Liver (tissue), 3 donors: ENCODE data around the gene CCDC178.

ENCODE experiments used
- ATF3 ChIP-seq: IDR thresholded peaks from 2 replicates; pipeline ENCODE4 v1.6.1; 2016; ENCODE audit warnings: antibody characterized with exemption
- CTCF ChIP-seq: fragments of 150-350 bp; IDR thresholded peaks from 2 replicates; pipeline ENCODE4 v1.5.1; 2017; ENCODE audit warnings: improper control_type of control experiment, low read depth, low read length; ENCODE audit not compliant: missing input control
- EGR1 ChIP-seq, 2 donors: IDR thresholded peaks; 2 replicates each; pipeline ENCODE4 v1.6.1; 2016 to 2018; ENCODE audit warnings: antibody characterized with exemption in 2 of 2, low read depth in 2 of 2
- JUND ChIP-seq, 2 donors: IDR thresholded peaks; 2 replicates each; pipeline ENCODE4 v1.6.1; 2016; ENCODE audit warnings: antibody characterized with exemption in 2 of 2
- MAX ChIP-seq: IDR thresholded peaks from 2 replicates; pipeline ENCODE4 v1.6.1; 2016; ENCODE audit warnings: antibody characterized with exemption
- RAD21 ChIP-seq, 2 donors: IDR thresholded peaks; 2 replicates each; pipeline ENCODE4 v1.6.1; 2016; ENCODE audit warnings: antibody characterized with exemption in 2 of 2, mild to moderate bottlenecking in 2 of 2
- REST ChIP-seq: IDR thresholded peaks from 2 replicates; pipeline ENCODE4 v1.6.1; 2016; ENCODE audit warnings: antibody characterized with exemption, mild to moderate bottlenecking
- SP1 ChIP-seq: IDR thresholded peaks from 2 replicates; pipeline ENCODE4 v1.6.1; 2018; ENCODE audit warnings: antibody characterized with exemption, mild to moderate bottlenecking
- YY1 ChIP-seq: IDR thresholded peaks from 2 replicates; pipeline ENCODE4 v1.6.1; 2016; ENCODE audit warnings: antibody characterized with exemption, mild to moderate bottlenecking
- donor health status: healthy.
- donor health status: healthy.

- TF ChIP-seq CTCF (no peak), RAD21 (IDR thresholded peaks at IDR 0.05) (no peak), YY1 (no peak), MAX (no peak), ATF3 (no peak), SP1 (no peak), JUND (IDR thresholded peaks at IDR 0.05) (no peak), EGR1 (IDR thresholded peaks at IDR 0.05; ENCODE audit: low read depth in 2 of 2) (no peak), REST (no peak)
These were observed 136.2 kb downstream of the CCDC178 start for GRCh38 chr18:33304277-33304676.
